Endothelial cell of umbilical vein (primary cell): ENCODE data around the gene RNPEPL1. TPM values are rescaled to one million over a fixed set of nuclear protein-coding genes. Genes with fewer than 3 reads are reported as not detected.

Source experiments
- BruUV-seq: library from RNA; stranded (reverse); fragments of 400-500 nt; replicated peaks from 2 replicates; lab custom pipeline; 2021; lab: Mats Ljungman, UMichigan
- CTCF ChIA-PET: fragments of 300-600, 350-600 bp; sonication (Branson Sonifier 250); formaldehyde crosslinking; loops from one replicate; lab custom pipeline; 2021; ENCODE audit warnings: antibody characterized with exemption, inconsistent platforms; lab: Charles Lee
- POLR2A ChIA-PET: fragments of 300-600, 350-600 bp; sonication (Branson Sonifier 250); formaldehyde crosslinking; loops from one replicate; lab custom pipeline; 2021; ENCODE audit warnings: antibody characterized with exemption, inconsistent platforms; lab: Charles Lee
- DNase-seq: peaks from one replicate; pipeline ENCODE4 v3.0.0-alpha.2; 2011; ENCODE audit warnings: low read depth, low spot score
- FAIRE-seq: peaks from 2 replicates; lab custom pipeline; 2011; peaks lifted over from hg19 to GRCh38; lab: Jason Lieb, UNC
- H2AFZ ChIP-seq: 2 replicates; pipeline ENCODE4 v1.6.0; 2012; ENCODE audit warnings: low read depth, low read length, control low read depth, inconsistent platforms
- H3K27ac ChIP-seq: 2 replicates; pipeline ENCODE4 v1.5.1; 2011; ENCODE audit warnings: low read depth, mild to moderate bottlenecking, control low read depth, low read length, moderate library complexity; ENCODE audit not compliant: insufficient read depth
- H3K27me3 ChIP-seq, 2 experiments: 2 replicates each; pipeline versions ENCODE4 v1.6.0 to v1.6.1; 2011; ENCODE audit warnings: low read length in 2 of 2, mixed read lengths in 1 of 2; ENCODE audit not compliant: control insufficient read depth in 2 of 2, insufficient read depth in 2 of 2
- H3K36me3 ChIP-seq, 2 experiments: 2 replicates in 1 of 2; 3 replicates in 1 of 2; pipeline ENCODE4 v1.5.1; 2011; ENCODE audit warnings: low read length in 2 of 2, mild to moderate bottlenecking in 1 of 2, moderate library complexity in 1 of 2; ENCODE audit not compliant: control insufficient read depth in 2 of 2, insufficient read depth in 2 of 2; ENCODE audit errors: extremely low read depth in 1 of 2
- H3K4me1 ChIP-seq: 3 replicates; pipeline ENCODE4 v1.5.1; 2011; ENCODE audit warnings: mild to moderate bottlenecking, low read length; ENCODE audit not compliant: control insufficient read depth, insufficient read depth; ENCODE audit errors: extremely low read depth
- H3K4me2 ChIP-seq: 2 replicates; pipeline ENCODE4 v1.6.1; 2011; ENCODE audit warnings: low read length, control low read depth, mixed read lengths; ENCODE audit not compliant: insufficient read depth
- H3K4me3 ChIP-seq, 3 experiments: fragments of 200-600 bp in 1 of 3; sonication (generic), shearing (Covaris generic) in 1 of 3; replicated peaks in 1 of 3; 2 replicates each; pipeline ENCODE4 v1.5.1; 2011 to 2016; ENCODE audit warnings: control low read depth in 3 of 3, low read length in 3 of 3, mild to moderate bottlenecking in 2 of 3, inconsistent platforms in 1 of 3, low read depth in 1 of 3, moderate library complexity in 1 of 3; ENCODE audit not compliant: insufficient read depth in 1 of 3
- H3K79me2 ChIP-seq: 2 replicates; pipeline ENCODE4 v1.6.0; 2012; ENCODE audit warnings: low read length, inconsistent platforms; ENCODE audit not compliant: control insufficient read depth, insufficient read depth
- H3K9ac ChIP-seq: replicated peaks from 2 replicates; pipeline ENCODE3; 2011; ENCODE audit warnings: low read length, control low read depth; ENCODE audit not compliant: insufficient read depth; ENCODE audit errors: extremely low read depth
- H3K9me1 ChIP-seq: replicated peaks from 3 replicates; pipeline ENCODE4 v1.6.0; 2011; ENCODE audit warnings: mild to moderate bottlenecking, low read length; ENCODE audit not compliant: control insufficient read depth, insufficient read depth; ENCODE audit errors: extremely low read depth
- H3K9me3 ChIP-seq: replicated peaks from 2 replicates; pipeline ENCODE4 v1.5.1; 2012; ENCODE audit warnings: low read length, inconsistent platforms; ENCODE audit not compliant: control insufficient read depth, insufficient read depth
- H4K20me1 ChIP-seq: replicated peaks from 2 replicates; pipeline ENCODE3; 2011; ENCODE audit warnings: mild to moderate bottlenecking, low read length; ENCODE audit not compliant: control insufficient read depth, insufficient read depth; ENCODE audit errors: extremely low read depth
- CTCF ChIP-seq, 2 donors: IDR thresholded peaks; 1 replicate in 1 of 2; 2 replicates in 1 of 2; pipeline ENCODE4 v1.5.1; 2011; ENCODE audit warnings: low read length in 2 of 2, mild to moderate bottlenecking in 2 of 2, moderate library complexity in 2 of 2, control low read depth in 1 of 2, inconsistent platforms in 1 of 2, low read depth in 1 of 2; ENCODE audit not compliant: insufficient read depth in 1 of 2; ENCODE audit errors: extremely low read depth in 1 of 2
- EZH2 ChIP-seq: IDR thresholded peaks from 2 replicates; pipeline ENCODE4 v1.6.1; 2012; ENCODE audit warnings: borderline replicate concordance, low read depth, mild to moderate bottlenecking, moderate library complexity, low read length, inconsistent platforms; ENCODE audit not compliant: severe bottlenecking
- FOS ChIP-seq: IDR thresholded peaks from 2 replicates; pipeline ENCODE4 v1.6.1; 2011; ENCODE audit warnings: mild to moderate bottlenecking, low read length, moderate library complexity, borderline replicate concordance; ENCODE audit not compliant: insufficient read depth
- GATA2 ChIP-seq: IDR thresholded peaks from 2 replicates; pipeline ENCODE4 v1.7.0; 2011; ENCODE audit warnings: low read depth, mild to moderate bottlenecking, moderate library complexity, mixed read lengths, low read length; ENCODE audit not compliant: insufficient read length, insufficient read depth
- JUN ChIP-seq: IDR thresholded peaks from 2 replicates; pipeline ENCODE4 v1.6.1; 2011; ENCODE audit warnings: borderline replicate concordance, low read depth; ENCODE audit not compliant: insufficient read length, insufficient read depth
- MAX ChIP-seq: IDR thresholded peaks from 2 replicates; pipeline ENCODE4 v1.6.1; 2011; ENCODE audit not compliant: insufficient read depth, insufficient read length
- MYC ChIP-seq: IDR thresholded peaks from one replicate; pipeline ENCODE4 v1.6.1; 2011; ENCODE audit warnings: mild to moderate bottlenecking, low read depth, low read length
- POLR2A ChIP-seq: IDR thresholded peaks from 2 replicates; pipeline ENCODE4 v1.6.1; 2012; ENCODE audit warnings: low read depth, mild to moderate bottlenecking, control low read depth, low read length
- POLR2AphosphoS5 ChIP-seq: IDR thresholded peaks from 2 replicates; pipeline ENCODE4 v1.6.1; 2012; ENCODE audit warnings: low read depth, mild to moderate bottlenecking, control low read depth, low read length, moderate library complexity; ENCODE audit not compliant: insufficient read depth
- dilution Hi-C: fragments of 300-500 bp; cut with MboI; formaldehyde crosslinking; loops from one replicate; pipeline ENCODE4 v1.15.0; 2019; ENCODE audit warnings: low sequenced_read_pairs; ENCODE audit not compliant: extremely low pct_ligation_motif_present
- intact Hi-C: fragments of 100-400 bp; cut with micrococcal nuclease; formaldehyde crosslinking; loops from one replicate; pipeline ENCODE4 v1.10.0; 2022
- polyA plus RNA-seq, 4 experiments: library from polyadenylated mRNA; depleted of rRNA in 3 of 4; stranded (reverse) in 3 of 4; unstranded in 1 of 4; fragments of >200 nt; gene quantifications; 2 replicates each; pipeline versions ENCODE4 v1.2.1 to v1.2.3, GENCODE V29; 2011 to 2012; ENCODE audit warnings: missing spikeins in 1 of 4
- total RNA-seq: library from RNA; stranded (reverse); gene quantifications from 2 replicates; pipeline ENCODE4 v1.2.3, GENCODE V29; 2021

Gene RNPEPL1
- total and polyA plus RNA-seq, 2 donors (not counting 3 experiments of a cell fraction or from before 2014, with no cell fraction given): 35.8 to 67.1 TPM

GRCh38 chr2:240565333-240566202 is 2.7 kb upstream of the RNPEPL1 start:
- peak overlapping the region in 2 of 3 experiments; percentile 15 to 18 for H3K4me3 ChIP-seq
- TSS peak; percentile 10 for BruUV-seq
- peaks cover 44% of the 10 kb centered on the region for H3K4me1 ChIP-seq
- H3K79me2 ChIP-seq: peaks cover 15% of the 10 kb centered on the region
- ChIA-PET POLR2A (interaction anchor here (0.5 to 1.2 kb wide), 3 partner anchors 21 to 540 kb away, joined by 4 to 8 read pairs (median 7); partner anchors contain the start of gene CAPN10), CTCF (interaction anchor here (1.5 to 3.2 kb wide), 5 partner anchors 8 to 51 kb away, joined by 5 to 47 read pairs (median 17); partner anchors contain the start of genes ANKMY1 and CAPN10)
- no peaks in the 10 kb centered on the region for H3K9me1 ChIP-seq
- no peak overlapping the region for H2AFZ ChIP-seq
- peak overlapping the region; percentile 98 for H3K27ac ChIP-seq
- no peaks in the 10 kb centered on the region for H3K9me3 ChIP-seq
- no peak for TF ChIP-seq MYC
- no peak for TF ChIP-seq EZH2
- TF ChIP-seq CTCF (IDR thresholded peaks at IDR 0.05; ENCODE audit: extremely low read depth in 1 of 2, insufficient read depth in 1 of 2, low read depth in 1 of 2, low read length in 2 of 2): no peak
- TF ChIP-seq MAX: no peak
- no peak for TF ChIP-seq POLR2A
- TF ChIP-seq GATA2: peak; percentile 74
- peak; percentile 49 for TF ChIP-seq JUN
- TF ChIP-seq POLR2AphosphoS5: peak; percentile 58
- peak; percentile 83 for TF ChIP-seq FOS
- peak overlapping the region; percentile 67 for H3K4me2 ChIP-seq
- DNase-seq (peak; percentile 78), FAIRE-seq (peak; percentile 99)
- H4K20me1 ChIP-seq: no peaks in the 10 kb centered on the region
- H3K27me3 ChIP-seq: no peaks in the 10 kb centered on the region
- intact Hi-C loops (loop anchor here (1.0 to 10.0 kb wide), 5 partner anchors 21 to 652 kb away; partner anchors contain the start of genes CAPN10, GPC1 and SNED1), dilution Hi-C loops (no loop called here)
- peak overlapping the region; percentile 76 for H3K9ac ChIP-seq
- no peaks in the 10 kb centered on the region for H3K36me3 ChIP-seq
